ENCODE measurements around the gene PRRT1.
A peak's percentile ranks its signal among the peaks of the same experiment; 100 is the strongest.
"Not testable (repeated sequence)": the region's sequence is repeated elsewhere in the genome, so short reads cannot be mapped to it uniquely, and the experiment has no call there.

PRRT1 gene

DNA sequence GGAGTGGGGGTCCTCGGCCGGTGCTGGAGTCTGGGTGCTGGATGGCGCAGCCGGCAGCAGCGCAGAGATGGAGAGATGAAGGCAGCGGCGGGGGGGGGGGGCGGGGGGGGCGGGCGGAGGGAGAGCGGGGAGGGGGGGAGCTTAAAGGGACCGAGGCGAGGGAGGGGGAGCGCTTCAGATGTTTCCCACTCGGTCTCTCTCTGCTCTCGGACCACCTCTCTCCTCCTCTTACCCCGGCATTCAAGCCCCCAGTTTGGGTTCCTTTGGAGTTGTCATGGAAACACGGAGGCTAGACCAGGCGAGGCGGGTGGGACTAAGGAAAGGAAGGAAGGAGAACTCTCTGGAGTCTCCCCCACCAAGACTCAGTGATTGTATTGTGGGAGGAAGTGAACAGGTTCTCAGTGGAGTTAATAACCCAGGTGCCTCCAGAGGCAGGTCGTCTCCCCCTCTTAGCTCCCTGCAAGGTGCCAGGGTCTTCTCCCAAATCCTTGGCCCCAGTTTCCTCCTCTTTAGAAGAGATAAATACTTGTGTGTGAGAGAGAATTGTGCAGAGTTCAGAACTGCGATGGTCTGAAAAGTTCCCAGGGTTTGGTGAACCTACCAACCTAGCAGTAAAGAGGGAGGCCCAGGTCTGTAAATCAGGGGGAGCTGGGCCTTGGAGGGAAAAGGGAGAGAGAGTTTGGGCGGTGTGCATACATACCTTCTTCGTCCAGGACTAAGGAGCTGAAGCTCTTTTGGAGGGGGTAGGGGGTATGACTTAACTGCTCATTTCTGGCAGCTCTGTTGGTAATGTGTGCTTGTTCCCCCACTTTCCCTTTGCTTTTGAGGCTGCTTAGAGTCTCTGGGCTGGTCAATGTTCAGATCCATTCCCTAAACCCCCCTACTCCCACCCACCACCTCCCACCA, at the start of gene PRRT1:
TSS of gene PRRT1 (minus strand) at position 77 of the 906 bp plus-strand sequence. CDS start 112 bp downstream, outside the sequence.
- no peak for DNase-seq (ENCODE audit: low read depth in 2 of 2)

DNA sequence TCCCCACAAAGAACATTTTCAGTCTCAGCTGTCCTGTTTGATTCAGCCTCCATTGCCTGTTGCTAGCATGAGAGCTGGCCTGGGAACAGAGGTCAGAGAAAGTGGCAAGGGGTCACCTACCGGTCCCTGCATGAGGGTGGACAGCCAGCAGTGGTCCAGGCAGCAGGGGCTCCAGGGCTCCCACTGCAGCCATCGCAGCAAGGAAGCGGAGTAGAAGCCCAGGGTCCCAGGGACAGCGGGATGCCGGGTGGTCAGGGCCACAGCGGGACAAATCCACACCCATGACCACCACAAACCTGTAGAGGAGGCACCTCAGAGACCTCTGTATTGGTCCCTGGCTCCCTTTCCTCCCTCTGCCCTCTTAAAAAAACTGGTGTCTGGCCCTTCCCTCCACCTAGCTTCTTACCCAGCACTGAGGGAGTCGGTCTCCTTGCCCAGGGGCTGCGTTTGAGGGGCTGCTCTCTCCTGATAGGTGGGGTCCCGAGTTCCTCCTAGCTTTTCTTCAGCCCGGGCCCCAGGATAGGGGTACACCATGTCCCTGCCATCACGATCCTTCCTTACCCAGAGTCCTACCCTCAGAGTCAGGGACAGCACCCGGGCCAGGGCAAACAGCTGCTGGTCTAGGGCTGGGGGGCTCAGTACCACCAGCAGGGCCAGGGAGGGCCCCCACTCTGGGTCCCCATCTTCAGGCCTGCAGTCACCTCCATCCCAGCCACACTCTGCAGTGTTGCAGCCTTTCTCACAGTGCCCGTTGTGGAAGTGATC, 49.2 kb upstream of the PRRT1 start:
- no peak for DNase-seq (ENCODE audit: low read depth in 2 of 2)

- no peak for DNase-seq (ENCODE audit: low read depth in 2 of 2)
These were observed 47.1 kb upstream of the PRRT1 start for GRCh38 chr6:32198866-32199265.

DNA sequence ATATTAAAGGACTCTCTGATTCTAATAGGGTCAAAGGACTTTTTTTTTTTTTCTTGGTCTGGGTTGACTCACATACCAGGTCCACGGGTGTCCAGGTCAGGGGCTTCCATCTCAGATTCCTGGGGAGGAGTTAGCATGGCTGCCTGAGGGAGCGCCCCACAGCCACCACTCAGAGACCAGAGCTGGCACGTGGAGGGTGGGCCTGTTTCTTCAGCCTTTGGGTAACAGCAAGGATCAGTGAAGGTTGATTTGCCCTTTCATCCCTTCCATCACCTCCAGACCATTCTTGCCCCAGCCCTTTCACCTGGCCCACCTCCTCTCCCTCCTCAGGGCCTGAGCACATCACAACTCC, 46.6 kb upstream of the PRRT1 start:
- no peak for DNase-seq (ENCODE audit: low read depth in 2 of 2)

DNA sequence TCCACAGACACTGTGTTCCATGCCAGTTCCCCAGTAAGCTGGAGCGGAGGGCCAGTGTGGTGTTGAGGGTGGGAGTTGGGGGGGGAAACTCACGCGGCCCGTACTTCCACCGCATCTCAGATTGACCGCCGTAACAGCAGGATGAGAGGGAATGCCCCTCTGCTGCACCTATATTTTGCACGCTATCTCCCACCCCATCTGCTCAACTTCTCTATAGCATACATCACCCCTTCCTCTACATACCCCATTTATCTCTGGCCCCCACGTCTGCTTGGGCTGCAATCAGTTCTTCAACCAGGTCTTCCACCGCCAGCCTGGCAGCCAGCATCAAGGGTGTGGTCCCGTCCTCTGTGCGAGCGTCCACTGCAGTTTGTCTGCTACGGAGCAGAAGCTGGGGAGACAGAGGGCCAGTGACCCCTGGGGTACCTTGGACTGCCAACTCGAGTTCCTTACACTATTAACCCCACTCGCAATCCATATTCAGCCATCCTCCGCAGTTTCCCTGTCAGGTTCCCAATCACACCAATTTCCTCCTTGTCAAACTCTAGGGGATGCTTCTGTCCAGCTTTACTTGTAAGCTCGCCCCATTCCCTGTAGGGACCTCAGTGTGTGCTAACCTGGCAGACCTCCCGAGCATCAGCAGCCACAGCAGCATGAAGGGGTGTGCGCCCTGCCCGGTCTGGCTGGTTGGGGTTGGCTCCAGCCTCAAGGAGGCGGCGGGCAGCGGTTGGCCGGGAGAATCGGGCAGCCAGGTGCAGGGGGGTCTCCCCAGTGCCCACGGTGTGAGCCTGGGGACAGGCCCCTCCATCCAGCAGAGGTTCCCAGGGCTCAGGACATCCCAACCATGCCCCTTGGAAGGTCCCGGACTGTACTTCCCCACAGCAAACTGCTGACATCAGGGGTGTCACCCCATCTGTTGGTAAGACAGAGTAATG, 45.2 kb upstream of the PRRT1 start:
- DNase-seq (ENCODE audit: low read depth in 2 of 2): no peak

- peak in 1 of 2 donors; percentile 53 for DNase-seq (ENCODE audit: low read depth in 2 of 2)
These were observed 44.4 kb upstream of the PRRT1 start for GRCh38 chr6:32195902-32196681.

DNA sequence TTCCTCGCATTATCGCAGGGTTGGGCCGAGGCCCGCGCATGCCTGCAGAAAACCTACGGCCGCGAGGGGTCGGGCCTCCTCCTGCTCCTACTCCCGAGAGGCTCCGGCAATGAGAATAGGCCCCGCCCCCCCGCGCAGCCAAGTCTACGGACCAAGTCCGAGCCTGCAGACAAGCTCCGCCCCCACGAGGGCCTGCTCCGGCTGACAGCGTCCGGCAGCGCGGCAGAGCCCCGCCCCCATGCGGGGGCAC, 43.8 kb upstream of the PRRT1 start:
- peak; percentile 100 for DNase-seq (ENCODE audit: low read depth in 2 of 2)

GRCh38 chr6:32194825-32195651, 43.3 kb upstream of the PRRT1 start:
- no peak for DNase-seq (ENCODE audit: low read depth in 2 of 2)

GRCh38 chr6:32194388-32194787, 42.6 kb upstream of the PRRT1 start:
- no peak for DNase-seq (ENCODE audit: low read depth in 2 of 2)

DNA sequence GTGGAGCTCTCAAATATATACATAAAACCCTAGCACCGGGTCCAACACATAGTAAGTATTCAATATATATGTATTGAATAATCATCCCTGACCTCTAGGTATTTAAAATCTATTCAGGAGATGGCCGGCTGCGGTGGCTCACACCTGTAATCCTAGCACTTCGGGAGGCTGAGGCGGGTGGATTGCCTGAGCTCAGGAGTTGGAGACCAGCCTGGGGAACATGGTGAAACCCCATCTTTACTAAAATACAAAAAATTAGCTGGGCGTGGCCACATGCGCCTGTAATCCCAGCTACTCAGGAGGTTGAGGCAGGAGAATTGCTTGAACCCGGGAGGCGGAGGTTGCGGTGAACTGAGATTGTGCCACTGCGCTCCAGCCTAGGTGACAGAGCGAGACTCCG, 41.4 kb upstream of the PRRT1 start:
- DNase-seq (ENCODE audit: low read depth in 2 of 2): not testable (repeated sequence)

DNA sequence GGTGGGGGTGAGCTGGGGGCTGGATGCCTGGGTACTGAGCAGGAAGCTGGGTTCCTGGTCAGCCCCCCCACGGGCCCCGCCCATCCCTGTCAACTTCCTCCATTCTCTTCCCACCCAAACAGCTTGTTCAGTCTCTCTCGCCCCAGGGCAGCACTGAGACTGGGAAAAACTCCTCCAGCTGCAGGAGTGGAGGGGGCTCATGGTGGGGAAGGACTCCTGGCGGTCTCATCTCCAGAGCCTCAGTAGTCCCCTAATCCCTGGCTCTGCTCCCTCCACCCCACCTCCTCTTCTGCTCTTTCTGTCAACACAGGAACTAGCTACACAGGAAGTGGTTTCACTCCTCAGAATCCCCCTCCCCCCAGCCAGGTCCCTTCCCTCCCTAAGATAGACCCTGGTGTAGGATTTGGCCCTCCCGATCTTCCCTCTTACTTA, 40.9 kb upstream of the PRRT1 start, which contains the start of gene GPSM3:
TSS of gene GPSM3 (minus strand) at position 36 of the 432 bp plus-strand sequence. CDS start 130 bp downstream, outside the sequence.
- no peak for DNase-seq (ENCODE audit: low read depth in 2 of 2)

GRCh38 chr6:32191696-32192607, 40.2 kb upstream of the PRRT1 start:
- no peak for DNase-seq (ENCODE audit: low read depth in 2 of 2)

- no peak for DNase-seq (ENCODE audit: low read depth in 2 of 2)
These were observed 39.4 kb upstream of the PRRT1 start for GRCh38 chr6:32190911-32191677.

- peak; percentile 64 to 82 for DNase-seq (ENCODE audit: low read depth in 2 of 2)
These were observed 38.5 kb upstream of the PRRT1 start, which contains the start of gene PBX2 for GRCh38 chr6:32190054-32190851. Gene PBX2 (minus strand): TSS chr6:32190202. CDS start chr6:32189915, 287 bp downstream.

GRCh38 chr6:32189742-32190053, 38.0 kb upstream of the PRRT1 start:
- no peak for DNase-seq (ENCODE audit: low read depth in 2 of 2)

DNA sequence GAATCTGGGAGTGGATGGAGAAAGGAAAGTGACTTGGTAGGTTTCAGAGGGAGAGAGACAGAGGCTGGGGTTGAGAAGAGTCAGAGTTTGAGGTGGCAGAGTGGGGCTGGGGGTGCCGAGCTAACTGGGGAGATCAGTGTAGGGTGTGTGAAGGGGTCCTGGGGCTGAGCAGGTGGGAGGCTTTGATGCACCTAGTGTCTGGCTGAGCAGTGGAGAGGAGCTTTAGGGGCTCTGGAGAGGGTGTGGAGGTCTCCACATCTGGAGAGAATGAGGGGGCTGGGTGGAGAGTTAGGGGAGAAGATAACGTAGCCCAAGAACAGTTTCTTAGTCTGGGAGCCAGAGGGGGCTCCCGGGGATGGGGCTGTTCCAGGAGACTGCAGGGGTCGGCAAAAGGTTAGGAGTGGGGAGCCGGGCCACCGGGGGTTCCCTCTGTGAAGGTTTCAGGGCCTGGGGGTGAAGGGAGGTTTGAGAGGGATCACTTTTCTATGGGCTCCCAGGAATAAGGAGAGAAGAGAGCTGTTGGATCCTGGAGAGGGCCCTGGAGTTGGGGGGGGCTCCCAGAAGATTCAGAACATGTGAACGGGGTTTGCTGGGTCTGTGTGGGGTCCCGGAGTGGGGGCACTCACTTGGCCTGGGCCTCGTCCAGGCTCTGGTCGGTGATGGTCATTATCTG, 37.5 kb upstream of the PRRT1 start:
- DNase-seq (ENCODE audit: low read depth in 2 of 2): no peak
